Measurements from ENCODE around the gene SH3RF3.

Gene SH3RF3

DNA sequence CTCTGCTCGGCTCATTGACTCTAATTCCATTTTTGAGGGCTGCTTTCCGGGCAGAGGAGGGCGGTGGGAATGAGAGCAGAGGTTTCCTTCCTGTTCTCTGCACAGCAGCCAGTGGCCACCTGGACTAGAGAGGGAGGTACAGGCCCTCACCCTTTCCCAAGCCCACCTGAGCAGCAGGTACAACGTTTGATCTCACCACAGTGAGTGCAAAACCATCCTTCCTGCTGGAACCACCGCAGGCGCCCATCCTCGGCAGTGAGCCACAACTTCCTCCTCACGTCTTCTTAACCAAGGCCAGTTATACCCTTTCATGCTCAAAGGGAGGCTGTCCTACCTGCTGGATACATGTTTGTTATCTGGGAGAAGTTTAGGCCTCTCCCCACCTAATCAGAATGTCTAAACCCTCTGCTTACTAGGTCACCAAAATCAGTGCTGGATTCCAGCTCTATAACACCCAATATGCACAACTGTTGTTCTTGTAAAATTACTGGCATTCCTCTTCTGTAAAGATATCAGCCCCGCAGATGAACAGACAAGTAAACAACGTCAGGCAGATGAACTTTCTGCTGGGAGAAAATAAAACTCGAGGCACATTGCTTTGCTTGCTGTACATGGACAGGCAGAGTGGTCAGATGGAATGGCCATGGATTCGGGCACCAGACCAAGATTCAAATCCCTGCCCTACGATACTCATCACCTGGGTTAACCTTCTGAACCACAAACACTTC, 191.4 kb downstream of the SH3RF3 start:
- DNase-seq: no peak

DNA sequence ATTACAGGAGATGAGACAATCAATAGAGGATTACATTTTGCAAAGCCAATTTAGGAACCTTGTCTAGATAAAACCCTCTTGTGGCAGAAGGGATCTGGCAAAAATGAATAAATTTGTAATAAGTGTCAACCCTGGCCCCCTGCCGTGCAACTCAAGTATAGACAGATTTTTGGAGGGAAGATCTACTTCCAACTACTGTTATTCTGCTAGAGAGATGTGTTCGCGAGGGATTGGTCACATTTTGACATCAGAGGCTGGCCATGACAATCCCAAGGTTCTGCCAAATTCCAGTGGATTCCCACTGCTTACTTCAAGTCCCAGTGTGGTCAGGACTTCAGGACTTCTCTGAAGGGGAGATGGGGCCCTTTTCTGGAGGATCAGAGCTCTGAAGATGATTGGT, 192.6 kb downstream of the SH3RF3 start:
- DNase-seq: no peak

GRCh38 chr2:109322111-109322510, 193.1 kb downstream of the SH3RF3 start:
- no peak for DNase-seq

DNA sequence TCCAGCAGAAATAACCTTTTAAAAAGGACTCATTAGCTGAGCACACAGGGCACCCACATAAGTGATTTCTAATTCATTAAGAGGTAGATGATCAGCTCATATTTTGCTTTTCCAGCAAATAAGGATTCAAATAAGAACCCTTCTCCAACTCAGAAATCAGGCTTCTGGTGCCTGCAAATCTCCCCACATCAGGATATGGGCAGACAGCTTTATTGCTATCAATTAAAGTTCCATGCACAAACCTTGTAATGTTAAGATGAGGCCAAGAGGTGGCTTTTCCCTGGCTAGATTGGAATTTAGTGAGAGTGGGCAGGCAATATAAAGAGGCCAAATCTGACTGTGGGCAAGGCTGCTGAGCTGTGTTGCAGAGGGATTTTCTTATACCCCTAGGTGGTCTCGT, 193.6 kb downstream of the SH3RF3 start:
- DNase-seq: no peak

- DNase-seq: no peak
These were observed 195.9 kb downstream of the SH3RF3 start for GRCh38 chr2:109324861-109325260.

GRCh38 chr2:109325570-109325969, 196.6 kb downstream of the SH3RF3 start:
- DNase-seq: no peak

GRCh38 chr2:109326306-109326705, 197.3 kb downstream of the SH3RF3 start:
- no peak for DNase-seq

DNA sequence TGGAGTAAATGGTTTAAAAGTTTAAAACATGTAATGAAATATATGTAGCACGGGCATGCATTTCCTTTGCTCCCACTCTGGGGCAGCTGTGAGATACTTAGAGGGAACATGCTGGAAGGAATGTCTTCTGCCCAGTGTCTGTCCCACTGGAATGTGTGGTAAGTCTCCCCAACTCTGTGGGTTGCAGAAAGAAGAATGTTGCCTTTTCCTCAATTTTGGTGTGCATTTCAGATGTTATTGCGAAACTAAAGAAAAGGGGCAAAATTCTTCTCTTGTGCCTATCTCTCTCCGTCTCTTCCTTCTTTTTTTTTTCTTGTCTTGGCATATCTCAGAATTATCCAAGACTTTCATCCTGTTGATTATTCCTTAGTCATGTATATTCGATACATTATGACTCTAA, 201.1 kb downstream of the SH3RF3 start:
- DNase-seq: no peak

- no peak for DNase-seq
These were observed 202.1 kb downstream of the SH3RF3 start for GRCh38 chr2:109331081-109331480.

DNA sequence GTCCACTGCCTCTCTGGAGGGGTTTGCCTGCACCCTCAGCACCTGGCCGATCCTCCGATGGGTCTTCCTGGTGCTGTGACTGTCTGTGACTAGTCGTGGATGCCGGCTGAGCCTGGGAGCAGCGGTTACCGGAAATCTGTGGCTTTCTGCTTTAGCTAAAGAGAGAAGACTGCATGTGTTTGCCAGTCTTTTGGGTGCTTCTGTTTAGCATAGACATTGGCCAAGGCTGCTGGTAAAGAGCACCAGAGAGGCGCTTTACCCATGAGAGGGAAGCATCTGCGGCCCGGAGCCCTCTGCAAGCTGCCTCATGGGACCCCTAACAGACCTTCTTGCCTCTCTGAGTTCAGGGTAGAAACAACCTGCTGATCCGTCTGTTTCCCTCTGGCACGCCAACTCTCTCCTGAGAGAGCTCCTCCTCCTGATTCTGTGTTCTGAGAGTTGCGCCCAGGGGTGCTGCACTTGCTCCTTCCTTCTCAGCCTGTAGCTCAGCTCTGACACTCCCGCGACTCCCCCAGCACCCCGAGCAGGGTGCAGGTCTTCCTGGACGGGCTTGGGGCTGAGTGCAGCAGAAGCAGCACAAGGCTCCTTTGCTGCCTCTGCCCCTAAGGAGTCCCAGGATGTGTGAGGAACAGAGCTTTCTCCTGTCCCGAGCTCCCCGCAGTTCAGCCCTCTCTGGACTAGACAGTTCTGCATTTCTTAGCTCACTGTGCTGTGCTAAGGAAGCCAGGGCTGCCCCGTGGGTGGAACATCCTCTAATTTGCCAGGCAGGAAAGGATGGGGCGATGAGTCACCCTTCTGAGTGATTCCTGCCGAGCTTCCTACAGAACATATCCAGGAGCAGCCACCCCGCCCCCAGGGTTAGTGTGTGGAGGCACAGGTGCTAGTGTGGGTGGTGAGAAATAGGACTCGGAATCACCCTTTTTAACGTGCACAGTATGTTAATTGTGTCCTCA, 203.2 kb downstream of the SH3RF3 start:
- peak; percentile 3 for DNase-seq

DNA sequence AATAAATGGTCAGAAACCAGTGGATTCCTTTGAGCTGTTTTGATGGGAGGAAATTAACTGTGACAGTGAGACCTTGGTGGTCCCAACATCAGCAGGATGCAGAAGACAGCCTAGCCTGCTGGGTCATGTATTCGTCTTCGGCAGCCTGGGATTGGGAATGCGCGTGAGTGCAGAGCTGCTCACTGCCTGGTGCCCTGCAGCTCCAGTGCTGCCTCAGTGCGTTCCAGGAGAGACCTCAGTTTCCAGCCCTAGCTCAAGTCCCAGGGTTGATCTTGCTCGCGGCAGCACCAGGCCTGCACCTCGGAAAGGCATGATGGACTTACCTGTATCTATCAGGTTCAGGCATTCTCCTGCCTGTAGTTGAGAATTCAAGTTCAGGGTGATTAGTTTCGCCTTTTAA, 203.9 kb downstream of the SH3RF3 start:
- no peak for DNase-seq

- no peak for DNase-seq
These were observed 204.6 kb downstream of the SH3RF3 start for GRCh38 chr2:109333414-109334210.

DNA sequence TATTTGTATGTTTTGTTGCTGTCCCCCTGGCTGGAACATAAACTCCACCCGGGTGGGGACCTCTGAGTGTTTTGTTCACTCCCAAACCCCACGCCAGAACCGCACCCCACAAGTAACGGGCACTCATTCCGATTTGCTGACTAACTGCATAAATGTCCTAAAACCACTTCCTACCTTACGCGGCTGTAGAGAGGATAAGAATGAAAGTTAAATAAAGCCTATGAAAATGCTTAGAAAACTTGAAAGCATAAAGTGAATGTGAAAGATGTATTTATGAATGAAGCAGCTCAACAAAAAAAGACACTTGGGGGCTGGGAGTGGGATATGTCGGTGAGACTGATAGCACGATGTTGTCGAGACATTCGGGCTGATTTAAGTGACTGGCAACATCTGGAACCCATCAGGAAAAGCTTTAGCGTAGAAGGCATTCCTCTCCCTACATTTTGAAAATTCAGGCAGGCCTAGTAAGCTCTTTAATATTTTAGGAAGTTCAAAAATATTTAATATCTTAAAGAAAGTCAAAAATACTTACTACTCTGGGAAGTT, 206.7 kb downstream of the SH3RF3 start:
- no peak for DNase-seq

DNA sequence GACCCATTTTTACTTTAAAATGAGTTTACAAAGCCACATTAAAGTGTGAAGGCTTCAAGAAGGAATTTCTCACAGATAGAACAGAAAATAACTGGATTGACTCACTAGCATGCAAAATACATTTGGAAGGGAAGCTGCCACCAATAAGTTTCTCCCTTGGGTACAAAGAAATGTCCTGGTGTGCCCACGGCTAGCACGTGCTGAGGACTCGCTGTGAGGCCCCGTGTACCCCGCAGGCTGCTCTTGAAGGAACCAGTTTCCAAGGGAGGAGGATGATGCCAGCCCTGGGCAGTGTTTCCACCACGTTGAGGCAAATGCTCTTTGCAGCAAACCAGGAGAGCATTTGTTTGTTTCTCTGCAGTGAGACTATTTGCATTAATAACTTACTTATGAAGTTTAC, 207.3 kb downstream of the SH3RF3 start:
- DNase-seq: no peak

DNA sequence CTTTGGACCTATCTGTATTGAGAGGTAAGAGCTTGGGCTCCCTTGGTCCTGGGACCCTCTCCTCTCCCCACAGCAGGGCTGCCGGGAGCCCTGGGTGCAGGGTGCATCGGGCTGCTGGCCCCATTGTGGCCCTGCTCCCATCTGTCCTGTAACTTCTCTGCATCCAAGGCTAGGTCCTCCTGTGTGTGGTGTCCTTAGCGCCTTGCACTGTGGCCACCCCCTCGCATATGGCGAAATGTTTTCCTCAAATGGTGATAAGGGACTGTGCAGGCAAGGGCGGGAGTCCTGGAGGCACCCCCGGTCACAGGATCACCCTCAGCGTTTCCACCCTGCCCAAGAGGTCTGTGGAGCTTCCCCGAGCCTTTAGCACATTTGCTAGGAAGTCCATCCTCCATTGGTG, 208.2 kb downstream of the SH3RF3 start:
- no peak for DNase-seq

GRCh38 chr2:109339519-109339966, 210.5 kb downstream of the SH3RF3 start:
- DNase-seq: peak; percentile 16

DNA sequence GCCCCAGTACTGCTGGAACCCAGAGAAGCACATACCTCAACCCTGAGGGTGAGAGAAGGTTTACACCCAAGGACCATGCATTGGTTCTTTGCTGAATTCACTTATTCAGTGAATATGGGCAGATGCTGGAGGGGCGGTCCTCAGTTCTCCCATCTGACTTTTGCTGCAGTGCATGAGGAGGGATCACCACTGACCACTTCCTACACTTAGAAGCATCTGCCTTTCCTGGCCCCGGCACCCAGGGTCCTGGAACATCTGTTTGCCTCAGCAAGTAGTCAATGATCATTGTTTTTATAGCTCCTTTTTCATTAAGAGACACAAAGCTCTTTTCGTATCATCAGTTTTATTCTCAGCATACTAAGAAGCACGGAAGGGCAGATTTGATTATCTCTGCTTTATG, 211.4 kb downstream of the SH3RF3 start:
- no peak for DNase-seq

DNA sequence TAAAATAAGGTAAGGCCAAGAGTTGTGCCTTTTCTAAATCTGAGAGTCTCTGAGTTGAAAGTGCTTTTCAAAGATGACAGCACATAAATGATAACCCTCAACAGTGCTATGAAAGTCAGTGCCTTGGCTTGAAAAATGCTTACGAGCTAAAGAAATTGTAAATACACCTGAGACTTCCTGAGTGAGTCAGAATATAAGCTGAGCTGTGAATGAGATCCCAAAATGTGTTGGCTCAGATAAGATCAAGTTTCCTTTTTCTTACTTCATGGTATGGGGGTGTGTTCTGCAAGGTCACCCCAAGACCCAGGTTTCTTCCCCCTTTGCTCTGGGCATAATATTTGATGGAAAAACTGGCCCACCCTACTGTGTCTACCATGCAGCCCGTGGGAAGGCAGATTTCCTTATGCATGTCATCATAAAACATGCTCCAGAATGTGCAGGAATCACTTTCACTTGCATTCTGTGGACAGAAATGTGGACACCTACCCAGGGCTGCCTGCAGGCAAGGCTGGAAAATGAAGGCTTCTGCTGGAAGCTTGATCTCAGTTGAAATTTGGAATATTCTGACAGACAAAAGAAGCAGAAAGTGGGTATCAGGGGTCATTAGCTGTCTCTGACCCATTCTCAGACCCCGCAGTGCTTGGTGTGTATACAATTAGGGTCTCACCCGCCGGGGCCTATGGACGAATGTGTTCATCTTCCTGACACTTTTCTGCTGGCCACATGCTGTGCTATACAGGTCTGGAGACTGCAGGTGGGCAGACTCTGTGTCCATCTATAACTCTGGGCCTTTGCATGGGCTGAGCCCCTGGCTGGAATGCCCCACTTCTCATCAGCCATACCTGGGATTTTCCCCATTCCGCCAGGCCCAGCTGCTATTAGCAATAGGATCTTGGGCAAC, 212.6 kb downstream of the SH3RF3 start:
- no peak for DNase-seq

- DNase-seq: no peak
These were observed 213.3 kb downstream of the SH3RF3 start for GRCh38 chr2:109342256-109342850.

DNA sequence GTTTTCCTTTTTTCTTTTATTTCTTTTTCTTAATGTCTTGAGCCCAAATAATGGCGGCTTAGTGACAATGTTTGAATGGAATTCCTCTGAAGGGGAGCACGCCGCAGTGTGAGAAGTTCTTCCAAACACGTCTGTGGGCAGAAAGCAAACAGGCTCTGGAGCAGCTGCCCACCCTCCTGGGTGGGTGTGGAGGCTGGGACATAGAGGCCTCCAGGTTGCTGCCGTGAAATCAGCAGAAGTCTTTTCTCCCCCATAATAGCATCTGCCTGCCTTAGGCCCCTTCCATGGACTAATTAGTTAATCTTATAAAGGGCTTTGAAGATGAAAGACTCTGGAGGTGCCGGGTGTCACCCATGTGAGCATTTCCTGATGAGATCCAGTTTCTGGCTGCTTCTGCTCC, 213.9 kb downstream of the SH3RF3 start:
- DNase-seq: no peak

GRCh38 chr2:109343460-109343859, 214.5 kb downstream of the SH3RF3 start:
- DNase-seq: no peak

Data from NCI-H69 (cell line).